Stimulated activated effector memory CD8-positive, alpha-beta T cell treated with anti-CD3 and anti-CD28 coated beads, Interleukin-12 subunit alpha, Interleukin-12 subunit beta, amount 100 ng/mL, for 72 hours (primary cell): Measurements from ENCODE around the gene IGF1.
"Not testable (repeated sequence)": the region's sequence is repeated elsewhere in the genome, so short reads cannot be mapped to it uniquely, and the experiment has no call there.

Source experiments
- ATAC-seq: fragments of 150-1000 bp; cut with Tn5 transposase; 2 replicates; pipeline ENCODE4 v1.10.0; 2021
- DNase-seq, 2 donors: peaks; one replicate each; pipeline ENCODE4 v3.0.0; 2021 to 2022; ENCODE audit warnings: low spot score in 2 of 2
- H3K27ac Mint-ChIP-seq: one replicate; pipeline ENCODE4 v1.8.0; 2022; ENCODE audit warnings: mild to moderate bottlenecking, mixed read lengths
- H3K36me3 Mint-ChIP-seq: one replicate; pipeline ENCODE4 v1.8.0; 2022; ENCODE audit warnings: mild to moderate bottlenecking, mixed read lengths
- H3K4me1 Mint-ChIP-seq: one replicate; pipeline ENCODE4 v1.8.0; 2022; ENCODE audit warnings: mixed read lengths
- H3K4me3 Mint-ChIP-seq: one replicate; pipeline ENCODE4 v1.8.0; 2022; ENCODE audit warnings: mild to moderate bottlenecking, mixed read lengths
- H3K9me3 Mint-ChIP-seq: one replicate; pipeline ENCODE4 v1.8.0; 2022; ENCODE audit warnings: mixed read lengths

Gene IGF1

GRCh38 chr12:102454808-102455760, 25.3 kb downstream of the IGF1 start:
- ATAC-seq = no peak
- no peak for DNase-seq
- Mint-ChIP-seq H3K9me3 (no peaks in the 10 kb centered on the region), H3K36me3 (no peaks in the 10 kb centered on the region), H3K4me3 (no peak overlapping the region), H3K4me1 (peaks cover 5% of the 10 kb centered on the region), H3K27ac (no peak overlapping the region)

GRCh38 chr12:102454330-102454729, 26.0 kb downstream of the IGF1 start:
- peaks cover 5% of the 10 kb centered on the region for H3K4me1 Mint-ChIP-seq
- no peak overlapping the region for H3K4me3 Mint-ChIP-seq
- no peak for DNase-seq
- no peaks in the 10 kb centered on the region for H3K9me3 Mint-ChIP-seq
- no peak overlapping the region for H3K27ac Mint-ChIP-seq
- ATAC-seq = no peak
- H3K36me3 Mint-ChIP-seq = no peaks in the 10 kb centered on the region

GRCh38 chr12:102452605-102453004, 27.8 kb downstream of the IGF1 start:
- H3K27ac Mint-ChIP-seq = no peak overlapping the region
- H3K36me3 Mint-ChIP-seq = no peaks in the 10 kb centered on the region
- no peak overlapping the region for H3K4me3 Mint-ChIP-seq
- DNase-seq (no peak), ATAC-seq (no peak)
- no peaks in the 10 kb centered on the region for H3K9me3 Mint-ChIP-seq
- peaks cover 5% of the 10 kb centered on the region for H3K4me1 Mint-ChIP-seq

GRCh38 chr12:102449018-102449417, 31.3 kb downstream of the IGF1 start:
- not testable (repeated sequence) for DNase-seq, H3K4me3 Mint-ChIP-seq, ATAC-seq, H3K4me1 Mint-ChIP-seq, H3K27ac Mint-ChIP-seq, H3K36me3 Mint-ChIP-seq, H3K9me3 Mint-ChIP-seq

GRCh38 chr12:102447426-102447825, 32.9 kb downstream of the IGF1 start:
- not testable (repeated sequence) for H3K36me3 Mint-ChIP-seq

GRCh38 chr12:102444707-102445106, 35.7 kb downstream of the IGF1 start:
- Mint-ChIP-seq H3K4me1 (no peaks in the 10 kb centered on the region), H3K4me3 (no peak overlapping the region), H3K36me3 (no peaks in the 10 kb centered on the region), H3K27ac (no peak overlapping the region), H3K9me3 (no peaks in the 10 kb centered on the region)
- DNase-seq (no peak), ATAC-seq (no peak)

More at GRCh38 chr12:102447426-102447825, 32.9 kb downstream of the IGF1 start:
- ATAC-seq, H3K27ac Mint-ChIP-seq, H3K4me3 Mint-ChIP-seq, H3K9me3 Mint-ChIP-seq, DNase-seq, H3K4me1 Mint-ChIP-seq: not testable (repeated sequence)

GRCh38 chr12:102444093-102444492, 36.3 kb downstream of the IGF1 start:
- no peaks in the 10 kb centered on the region for H3K9me3 Mint-ChIP-seq
- DNase-seq (no peak), ATAC-seq (no peak)
- H3K4me3 Mint-ChIP-seq = no peak overlapping the region
- no peaks in the 10 kb centered on the region for H3K36me3 Mint-ChIP-seq
- H3K27ac Mint-ChIP-seq = no peak overlapping the region
- no peaks in the 10 kb centered on the region for H3K4me1 Mint-ChIP-seq

GRCh38 chr12:102441077-102441596, 39.2 kb downstream of the IGF1 start:
- no peak overlapping the region for H3K27ac Mint-ChIP-seq
- no peak overlapping the region for H3K4me3 Mint-ChIP-seq
- H3K9me3 Mint-ChIP-seq = no peaks in the 10 kb centered on the region
- ATAC-seq = peak; percentile 93
- no peaks in the 10 kb centered on the region for H3K4me1 Mint-ChIP-seq
- DNase-seq = no peak
- no peaks in the 10 kb centered on the region for H3K36me3 Mint-ChIP-seq

- no peak overlapping the region for H3K4me3 Mint-ChIP-seq
- DNase-seq (no peak), ATAC-seq (no peak)
- no peak overlapping the region for H3K27ac Mint-ChIP-seq
- no peaks in the 10 kb centered on the region for H3K9me3 Mint-ChIP-seq
- no peaks in the 10 kb centered on the region for H3K36me3 Mint-ChIP-seq
- no peaks in the 10 kb centered on the region for H3K4me1 Mint-ChIP-seq
Measured at GRCh38 chr12:102439426-102440405, 40.6 kb downstream of the IGF1 start.

GRCh38 chr12:102438827-102439210, 41.5 kb downstream of the IGF1 start:
- H3K4me3 Mint-ChIP-seq = no peak overlapping the region
- H3K9me3 Mint-ChIP-seq = no peaks in the 10 kb centered on the region
- DNase-seq = no peak
- no peaks in the 10 kb centered on the region for H3K36me3 Mint-ChIP-seq
- no peak for ATAC-seq
- H3K4me1 Mint-ChIP-seq = no peaks in the 10 kb centered on the region
- H3K27ac Mint-ChIP-seq = no peak overlapping the region

GRCh38 chr12:102438047-102438826, 42.1 kb downstream of the IGF1 start:
- Mint-ChIP-seq H3K4me1 (no peaks in the 10 kb centered on the region), H3K9me3 (no peaks in the 10 kb centered on the region), H3K36me3 (no peaks in the 10 kb centered on the region), H3K4me3 (no peak overlapping the region), H3K27ac (no peak overlapping the region)
- DNase-seq (no peak), ATAC-seq (no peak)

- H3K4me1 Mint-ChIP-seq = no peaks in the 10 kb centered on the region
- no peaks in the 10 kb centered on the region for H3K9me3 Mint-ChIP-seq
- ATAC-seq (no peak), DNase-seq (no peak)
- no peak overlapping the region for H3K4me3 Mint-ChIP-seq
- H3K27ac Mint-ChIP-seq = no peak overlapping the region
- no peaks in the 10 kb centered on the region for H3K36me3 Mint-ChIP-seq
Measured at GRCh38 chr12:102437511-102437910, 42.9 kb downstream of the IGF1 start.

- Mint-ChIP-seq H3K36me3 (no peaks in the 10 kb centered on the region), H3K27ac (no peak overlapping the region), H3K4me3 (no peak overlapping the region), H3K4me1 (no peaks in the 10 kb centered on the region), H3K9me3 (no peaks in the 10 kb centered on the region)
- DNase-seq = no peak
- no peak for ATAC-seq
Measured at GRCh38 chr12:102436867-102437266, 43.5 kb downstream of the IGF1 start.

- DNase-seq = no peak
- Mint-ChIP-seq H3K4me1 (no peaks in the 10 kb centered on the region), H3K9me3 (peaks cover 1% of the 10 kb centered on the region), H3K27ac (no peak overlapping the region), H3K4me3 (no peak overlapping the region), H3K36me3 (no peaks in the 10 kb centered on the region)
- ATAC-seq = no peak
Measured at GRCh38 chr12:102435827-102436436, 44.4 kb downstream of the IGF1 start.
